Activated naive CD8-positive, alpha-beta T cell treated with anti-CD3 and anti-CD28 coated beads, Interleukin-2, amount 10 ng/mL, durations not matched to agents 7 days and 5 days (primary cell): ENCODE results near the gene B3GNT2. TPM values are rescaled to one million over a fixed set of nuclear protein-coding genes. Genes with fewer than 3 reads are reported as not detected.
A peak's percentile ranks its signal among the peaks of the same experiment; 100 is the strongest.

Source experiments
- ATAC-seq: fragments of 150-1000 bp; cut with Tn5 transposase; one replicate; pipeline ENCODE4 v1.10.0; 2021; ENCODE audit warnings: low read depth, moderate library complexity
- POLR2A ChIA-PET: fragments of 350-600 bp; sonication (Branson Sonifier 250); formaldehyde crosslinking; loops from one replicate; lab custom pipeline; 2021; ENCODE audit warnings: antibody characterized with exemption; lab: Charles Lee
- DNase-seq: peaks from one replicate; pipeline ENCODE4 v3.0.0; 2021
- H3K27ac Mint-ChIP-seq: one replicate; pipeline ENCODE4 v1.8.0; 2022; ENCODE audit warnings: mild to moderate bottlenecking, mixed read lengths
- H3K27me3 Mint-ChIP-seq: one replicate; pipeline ENCODE4 v1.8.0; 2022; ENCODE audit warnings: mild to moderate bottlenecking, moderate library complexity, mixed read lengths
- H3K36me3 Mint-ChIP-seq: one replicate; pipeline ENCODE4 v1.8.0; 2021; ENCODE audit warnings: mild to moderate bottlenecking, mixed read lengths
- H3K4me1 Mint-ChIP-seq: one replicate; pipeline ENCODE4 v1.8.0; 2021; ENCODE audit warnings: mixed read lengths
- H3K4me3 Mint-ChIP-seq: one replicate; pipeline ENCODE4 v1.8.0; 2022; ENCODE audit warnings: mild to moderate bottlenecking, moderate library complexity, mixed read lengths
- H3K9me3 Mint-ChIP-seq: one replicate; pipeline ENCODE4 v1.8.0; 2021; ENCODE audit warnings: mixed read lengths
- total RNA-seq, 2 experiments: library from RNA; stranded (reverse); gene quantifications; one replicate each; pipeline ENCODE4 v1.2.3, GENCODE V29; 2021

The B3GNT2 gene
- total RNA-seq, 2 experiments from 2014 or later, result 45.5 to 46.0 TPM

DNA sequence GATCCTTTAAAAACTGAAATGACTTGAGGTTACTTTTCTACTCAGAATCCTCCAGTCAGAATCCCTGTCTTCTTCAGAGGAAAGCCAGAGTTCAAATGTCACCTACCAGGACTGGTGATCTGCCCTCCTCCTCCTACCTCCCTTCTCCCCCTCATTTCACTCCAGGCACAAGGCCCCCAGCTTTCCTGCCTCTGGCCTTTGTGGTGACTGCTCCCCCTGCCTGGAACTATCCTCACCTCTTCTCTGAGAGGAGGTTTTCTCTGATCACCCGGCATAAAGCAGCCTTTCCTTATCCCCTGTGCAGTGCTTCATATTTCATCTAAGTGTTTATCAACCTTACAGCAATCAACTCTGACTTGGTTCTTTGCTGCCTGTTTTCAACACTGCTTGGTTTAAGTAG lies 6.8 kb downstream of the B3GNT2 start:
- ATAC-seq (no peak), DNase-seq (no peak)
- Mint-ChIP-seq H3K4me3 (peak overlapping the region; percentile 87), H3K4me1 (peaks cover 74% of the 10 kb centered on the region), H3K36me3 (peaks cover 29% of the 10 kb centered on the region), H3K27me3 (no peaks in the 10 kb centered on the region), H3K27ac (peak overlapping the region; percentile 95), H3K9me3 (no peaks in the 10 kb centered on the region)
- POLR2A ChIA-PET, result no interaction called here

DNA sequence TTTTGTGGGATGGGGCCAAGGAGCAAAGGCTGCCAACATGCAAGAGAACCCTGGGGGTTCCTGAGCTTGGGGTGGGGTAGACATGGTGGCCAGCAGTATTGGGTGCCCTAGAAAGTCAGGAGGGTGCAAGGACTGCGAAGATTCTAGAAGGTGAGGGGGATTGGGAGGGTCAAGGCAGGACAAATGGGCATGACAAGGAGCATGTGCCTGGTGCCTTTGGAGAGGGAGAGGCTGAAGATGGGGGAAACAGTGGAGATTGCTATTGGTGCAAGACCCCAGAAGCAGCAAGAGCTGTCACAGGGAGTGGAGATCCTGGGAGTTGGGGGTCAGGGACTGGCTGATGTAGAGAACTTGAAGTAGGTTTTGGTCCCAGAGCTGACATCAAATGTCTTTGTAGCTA lies 7.5 kb downstream of the B3GNT2 start:
- Mint-ChIP-seq H3K9me3 (no peaks in the 10 kb centered on the region), H3K27ac (peak overlapping the region; percentile 95), H3K4me1 (peaks cover 78% of the 10 kb centered on the region), H3K4me3 (peak overlapping the region; percentile 87), H3K36me3 (peaks cover 30% of the 10 kb centered on the region), H3K27me3 (no peaks in the 10 kb centered on the region)
- POLR2A ChIA-PET, result no interaction called here
- ATAC-seq, result no peak
- no peak for DNase-seq

DNA sequence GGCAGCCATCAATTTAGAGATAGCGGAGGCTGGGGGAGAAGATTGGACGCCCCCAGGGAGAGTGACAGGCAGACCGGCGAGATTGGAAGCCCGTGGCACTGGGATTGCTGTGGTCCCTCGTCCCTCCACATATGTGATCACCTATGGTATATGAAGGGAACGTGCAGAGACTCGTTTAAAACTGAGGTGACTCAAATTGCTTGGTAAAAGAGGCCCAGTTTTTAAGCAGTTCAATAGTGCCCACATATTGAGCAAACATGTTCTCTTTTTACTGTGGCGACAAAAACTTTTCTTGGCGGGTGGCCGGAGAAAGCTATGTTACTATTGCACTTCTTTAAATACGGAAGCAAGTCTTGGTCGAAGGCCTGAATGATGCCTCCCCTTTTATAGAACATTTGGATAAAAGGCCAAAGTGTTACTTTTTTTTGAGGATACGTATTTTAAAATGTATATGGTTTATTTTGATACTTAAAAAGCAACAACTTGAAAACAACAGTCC lies 9.1 kb downstream of the B3GNT2 start:
- Mint-ChIP-seq H3K27ac (no peak overlapping the region), H3K4me1 (peaks cover 78% of the 10 kb centered on the region), H3K27me3 (no peaks in the 10 kb centered on the region), H3K9me3 (no peaks in the 10 kb centered on the region), H3K36me3 (peaks cover 40% of the 10 kb centered on the region), H3K4me3 (no peak overlapping the region)
- ATAC-seq, result no peak
- no peak for DNase-seq
- POLR2A ChIA-PET, result interaction anchor here (1.2 kb wide), 1 partner anchor 10 kb away, joined by 3 read pairs; no protein-coding TSS in a partner anchor

DNA sequence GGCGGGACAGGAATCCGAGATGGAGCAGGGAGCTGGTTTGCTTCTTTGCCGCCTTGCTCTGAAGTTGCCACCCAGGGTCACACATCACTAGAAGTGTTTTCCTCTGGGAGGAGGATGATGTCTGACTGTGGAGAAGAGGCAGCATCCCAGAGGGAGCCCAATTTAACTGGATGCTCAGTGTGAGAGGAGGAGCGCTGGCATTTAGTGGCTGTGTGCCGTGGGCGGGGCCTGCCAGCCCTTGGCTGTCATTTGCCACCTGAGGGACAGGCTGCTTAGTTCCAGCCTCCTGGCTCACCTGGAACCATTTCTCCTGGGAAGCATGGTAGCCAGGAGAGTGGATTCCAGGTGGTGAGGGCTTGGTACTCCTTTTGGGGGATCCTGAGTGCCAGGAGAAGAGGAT lies 9.6 kb downstream of the B3GNT2 start:
- H3K27ac Mint-ChIP-seq, result peak overlapping the region; percentile 62
- POLR2A ChIA-PET, result interaction anchor here (1.2 kb wide), 1 partner anchor 10 kb away, joined by 3 read pairs; no protein-coding TSS in a partner anchor

DNA sequence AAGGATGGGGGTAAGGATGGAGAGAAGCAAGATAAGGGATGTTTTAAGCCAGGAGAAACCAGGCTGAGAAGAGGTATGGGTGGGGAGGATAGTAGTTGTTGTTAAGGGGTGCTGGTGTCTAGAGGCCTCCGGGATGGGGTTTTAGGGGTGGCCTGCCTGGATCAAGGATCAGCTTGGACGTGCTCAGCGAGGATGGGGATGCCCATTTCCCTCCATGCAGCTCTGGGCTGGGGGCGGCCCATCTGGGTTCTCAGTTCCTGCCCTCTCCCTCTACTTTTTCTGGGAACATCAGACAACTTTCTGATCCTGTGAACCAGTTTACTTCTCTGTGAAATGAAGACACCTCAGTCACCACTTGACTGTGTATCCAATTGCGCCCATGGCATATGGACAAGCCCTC lies 10.1 kb downstream of the B3GNT2 start:
- DNase-seq (no peak), ATAC-seq (no peak)
- peaks cover 46% of the 10 kb centered on the region for H3K36me3 Mint-ChIP-seq
- POLR2A ChIA-PET, result no interaction called here
- H3K27me3 Mint-ChIP-seq, result no peaks in the 10 kb centered on the region
- H3K9me3 Mint-ChIP-seq, result no peaks in the 10 kb centered on the region
- H3K27ac Mint-ChIP-seq, result peak overlapping the region; percentile 62
- H3K4me3 Mint-ChIP-seq, result no peak overlapping the region
- H3K4me1 Mint-ChIP-seq, result peaks cover 73% of the 10 kb centered on the region

More for the DNA sequence above, 9.6 kb downstream of the B3GNT2 start:
- ATAC-seq (no peak), DNase-seq (no peak)
- no peaks in the 10 kb centered on the region for H3K27me3 Mint-ChIP-seq
- H3K9me3 Mint-ChIP-seq, result no peaks in the 10 kb centered on the region
- peaks cover 42% of the 10 kb centered on the region for H3K36me3 Mint-ChIP-seq
- H3K4me1 Mint-ChIP-seq, result peaks cover 75% of the 10 kb centered on the region
- H3K4me3 Mint-ChIP-seq, result no peak overlapping the region

DNA sequence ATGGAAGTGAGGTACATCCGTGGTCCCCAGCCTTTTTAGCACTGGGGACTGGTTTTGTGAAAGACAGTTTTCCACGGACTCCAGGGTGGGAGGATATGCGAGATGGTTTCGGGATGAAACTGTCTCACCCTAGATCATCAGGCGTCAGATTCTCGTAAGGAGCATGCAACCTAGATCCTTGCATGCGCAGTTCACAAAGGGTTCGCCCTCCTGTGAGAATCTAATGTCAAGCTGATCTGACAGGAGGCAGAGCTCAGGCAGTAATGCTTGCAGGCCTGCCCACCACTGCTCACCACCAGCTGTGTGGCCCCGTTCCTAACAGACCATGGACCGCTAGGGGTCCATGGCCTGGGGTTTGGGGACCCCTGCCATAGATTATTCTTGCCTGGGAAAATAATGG lies 11.6 kb downstream of the B3GNT2 start:
- H3K27ac Mint-ChIP-seq, result peak overlapping the region; percentile 77
- H3K36me3 Mint-ChIP-seq, result peaks cover 53% of the 10 kb centered on the region
- peaks cover 5% of the 10 kb centered on the region for H3K9me3 Mint-ChIP-seq
- POLR2A ChIA-PET, result no interaction called here
- DNase-seq, result no peak
- ATAC-seq, result no peak
- H3K4me3 Mint-ChIP-seq, result no peak overlapping the region
- H3K27me3 Mint-ChIP-seq, result no peaks in the 10 kb centered on the region
- H3K4me1 Mint-ChIP-seq, result peaks cover 67% of the 10 kb centered on the region

DNA sequence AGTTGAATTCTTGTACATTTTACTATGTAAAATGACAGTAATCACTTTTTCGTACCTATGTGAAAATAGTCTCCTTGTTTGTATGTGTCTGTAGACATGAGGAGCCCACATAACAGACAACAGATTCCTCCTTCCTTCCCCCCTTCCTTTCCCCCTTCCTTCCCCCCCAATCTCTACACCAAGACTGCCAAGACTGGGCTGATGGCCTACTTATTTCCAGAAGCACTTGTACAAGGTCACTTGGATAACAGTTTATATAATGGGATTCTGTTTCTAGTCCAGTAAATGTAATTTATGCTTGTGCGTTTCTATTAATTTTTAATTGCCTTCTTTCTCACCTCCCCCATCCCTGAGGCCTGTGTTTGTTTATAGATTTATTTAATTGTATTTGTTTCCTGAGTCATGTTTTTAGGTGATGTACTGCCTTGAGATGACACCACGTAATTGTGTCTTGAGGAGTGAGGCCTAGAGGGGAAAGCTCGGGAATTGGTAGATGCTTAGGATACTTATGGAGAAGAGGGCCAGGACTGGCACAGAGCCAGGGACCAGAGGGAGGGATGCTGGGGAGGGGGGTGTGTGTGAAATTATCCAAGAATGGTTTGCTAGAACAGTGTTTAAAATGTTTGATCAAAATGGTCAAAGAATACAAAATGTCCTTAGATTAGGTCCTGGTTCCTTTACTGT lies 12.3 kb downstream of the B3GNT2 start:
- Mint-ChIP-seq H3K27me3 (no peaks in the 10 kb centered on the region), H3K4me1 (peaks cover 65% of the 10 kb centered on the region), H3K36me3 (peaks cover 51% of the 10 kb centered on the region), H3K4me3 (peak overlapping the region; percentile 57), H3K9me3 (peaks cover 5% of the 10 kb centered on the region), H3K27ac (peak overlapping the region; percentile 81)
- DNase-seq (no peak), ATAC-seq (no peak)
- POLR2A ChIA-PET, result interaction anchor here (1.1 to 1.3 kb wide), 3 partner anchors 12 to 96 kb away, joined by 4 to 5 read pairs (median 4); partner anchors contain the start of gene B3GNT2

DNA sequence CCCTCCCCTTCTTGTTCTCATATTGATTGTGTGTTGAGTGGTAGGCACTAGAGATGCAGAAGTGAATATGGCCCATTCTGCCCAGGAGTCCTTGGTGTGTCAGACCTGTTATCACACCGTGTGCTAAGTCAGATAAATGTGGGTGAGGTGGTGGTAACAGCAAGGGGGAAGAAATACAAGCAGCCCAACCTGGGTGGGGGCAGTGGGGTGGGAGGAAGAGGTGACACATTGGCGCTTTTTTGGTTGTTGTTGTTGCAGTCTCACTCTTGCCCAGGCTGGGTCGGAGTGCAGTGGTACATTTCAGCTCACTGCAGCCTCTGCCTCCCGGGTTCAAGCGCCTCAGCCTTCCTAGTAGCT lies 12.8 kb downstream of the B3GNT2 start:
- Mint-ChIP-seq H3K36me3 (peaks cover 48% of the 10 kb centered on the region), H3K9me3 (peaks cover 5% of the 10 kb centered on the region), H3K4me3 (peak overlapping the region; percentile 57), H3K27ac (peak overlapping the region; percentile 81), H3K4me1 (peaks cover 64% of the 10 kb centered on the region), H3K27me3 (no peaks in the 10 kb centered on the region)
- peak; percentile 40 for ATAC-seq
- DNase-seq, result no peak
- POLR2A ChIA-PET, result interaction anchor here (0.6 to 1.3 kb wide), 5 partner anchors 8 to 1066 kb away, joined by 3 to 7 read pairs (median 4); partner anchors contain the start of gene B3GNT2

DNA sequence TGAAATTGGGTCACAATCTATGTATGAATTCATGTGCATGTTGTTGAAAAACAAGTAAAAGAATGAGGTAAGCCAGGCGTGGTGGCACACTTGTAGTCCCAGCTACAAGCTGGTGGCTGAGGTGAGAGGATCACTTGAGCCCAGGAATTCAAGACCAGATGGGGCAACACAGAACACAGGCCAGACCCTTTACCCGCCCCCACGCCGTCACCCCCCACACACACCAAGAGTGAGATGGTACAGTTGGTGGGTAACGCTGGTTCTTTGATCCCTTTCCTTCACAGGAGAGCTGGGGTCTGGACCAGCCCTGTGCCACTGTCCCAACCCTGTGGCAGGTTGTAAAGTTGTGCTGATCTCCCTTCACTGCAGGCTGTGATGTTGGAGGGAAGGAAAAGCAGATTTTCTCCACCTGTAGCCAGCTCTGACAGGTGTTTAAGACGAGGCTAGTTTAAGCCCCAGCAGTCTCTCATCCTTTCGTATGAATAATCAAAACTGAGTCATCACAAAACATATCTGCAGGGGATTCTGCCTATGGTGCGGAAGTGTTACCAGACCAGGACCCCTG lies 13.6 kb downstream of the B3GNT2 start:
- POLR2A ChIA-PET, result interaction anchor here (0.6 to 1.3 kb wide), 5 partner anchors 8 to 1066 kb away, joined by 3 to 7 read pairs (median 4); partner anchors contain the start of gene B3GNT2
- Mint-ChIP-seq H3K4me1 (peaks cover 69% of the 10 kb centered on the region), H3K27me3 (no peaks in the 10 kb centered on the region), H3K4me3 (peak overlapping the region; percentile 10), H3K9me3 (peaks cover 5% of the 10 kb centered on the region), H3K27ac (peak overlapping the region; percentile 81), H3K36me3 (peaks cover 54% of the 10 kb centered on the region)
- DNase-seq (no peak), ATAC-seq (no peak)

DNA sequence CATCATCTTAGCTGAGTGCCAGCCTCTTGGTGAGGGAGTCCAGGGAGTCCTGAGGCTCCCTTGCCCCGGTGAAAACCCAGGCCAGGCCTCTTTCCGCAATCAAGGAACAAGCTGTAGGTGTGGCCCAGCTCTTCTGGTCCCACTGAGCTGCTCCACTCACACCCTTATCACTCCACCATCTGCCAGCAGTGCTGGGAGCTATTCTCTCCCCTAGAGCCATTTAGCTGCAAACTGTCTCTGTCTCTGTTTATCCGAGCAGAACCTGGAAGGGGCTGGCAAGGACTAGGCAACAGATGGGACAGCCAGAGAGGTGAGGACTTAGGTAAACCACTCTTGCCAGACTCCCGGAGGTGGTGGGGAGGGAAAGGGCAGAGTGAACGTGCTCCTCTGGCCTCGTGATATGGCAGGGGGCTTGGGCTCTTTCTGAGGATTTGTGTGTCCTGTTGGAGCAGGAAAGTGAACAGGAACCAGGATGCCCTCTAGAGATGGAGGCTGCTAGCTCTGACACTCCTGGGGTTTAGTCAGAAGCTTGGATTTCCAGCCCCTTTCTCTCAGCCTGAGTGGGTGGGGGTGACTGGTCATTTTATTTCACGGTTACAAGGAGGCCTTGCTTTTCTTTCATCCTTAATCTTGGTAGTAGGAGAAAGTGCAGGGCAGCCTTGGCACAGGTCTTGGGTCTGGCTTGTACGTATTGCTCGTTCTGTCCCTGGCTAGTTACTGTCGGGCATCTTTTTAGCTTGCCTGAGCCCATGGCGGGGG lies 19.6 kb downstream of the B3GNT2 start:
- POLR2A ChIA-PET, result interaction anchor here (0.7 to 1.1 kb wide), 2 partner anchors 10 to 16 kb away, joined by 3 read pairs; no protein-coding TSS in a partner anchor
- Mint-ChIP-seq H3K27me3 (no peaks in the 10 kb centered on the region), H3K4me1 (peaks cover 62% of the 10 kb centered on the region), H3K9me3 (peaks cover 5% of the 10 kb centered on the region), H3K4me3 (no peak overlapping the region), H3K27ac (no peak overlapping the region), H3K36me3 (peaks cover 46% of the 10 kb centered on the region)
- ATAC-seq (no peak), DNase-seq (no peak)

DNA sequence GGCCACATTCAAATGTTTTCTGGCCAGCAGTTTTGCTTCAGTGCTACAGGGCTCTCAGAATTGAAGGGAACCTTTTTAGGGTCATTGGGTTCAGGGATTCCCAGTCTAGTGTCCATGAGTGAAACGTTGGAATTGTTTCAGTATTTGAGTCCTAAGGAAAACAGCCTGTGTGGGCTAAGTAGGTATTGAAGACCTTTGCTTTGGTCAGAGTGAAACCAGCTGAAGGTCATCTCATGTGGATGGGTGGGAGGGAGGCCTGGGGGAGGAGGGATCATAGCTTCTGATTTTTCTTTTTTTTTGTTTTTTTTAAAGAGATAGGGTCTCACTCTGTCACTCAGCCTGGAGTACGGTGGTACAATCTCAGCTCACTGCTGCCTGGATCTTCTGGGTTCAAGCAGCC lies 20.2 kb downstream of the B3GNT2 start:
- no peak overlapping the region for H3K4me3 Mint-ChIP-seq
- peaks cover 5% of the 10 kb centered on the region for H3K9me3 Mint-ChIP-seq
- H3K27ac Mint-ChIP-seq, result peak overlapping the region; percentile 57
- H3K4me1 Mint-ChIP-seq, result peaks cover 65% of the 10 kb centered on the region
- no peak for ATAC-seq
- no peaks in the 10 kb centered on the region for H3K27me3 Mint-ChIP-seq
- POLR2A ChIA-PET, result no interaction called here
- DNase-seq, result no peak
- peaks cover 48% of the 10 kb centered on the region for H3K36me3 Mint-ChIP-seq

DNA sequence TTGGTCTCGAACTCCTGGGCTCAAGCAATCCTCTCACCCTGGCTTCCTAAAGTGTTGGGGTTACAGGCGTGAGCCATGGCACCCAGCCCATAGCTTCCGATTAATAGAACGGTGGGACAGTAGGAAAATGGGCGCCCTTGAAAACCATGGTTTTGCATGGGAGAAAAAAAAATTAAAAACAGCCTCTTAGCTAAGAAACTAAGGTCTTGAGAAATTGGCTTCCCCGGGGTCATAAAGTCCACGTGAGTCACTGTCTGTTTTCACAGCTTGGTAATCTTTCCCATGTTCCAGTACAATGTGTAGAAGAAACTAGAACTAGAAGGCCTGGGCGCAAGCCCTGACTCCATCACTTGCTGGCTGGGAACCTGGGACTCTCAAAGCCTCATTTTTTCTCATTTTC lies 20.7 kb downstream of the B3GNT2 start:
- H3K9me3 Mint-ChIP-seq, result peaks cover 2% of the 10 kb centered on the region
- ATAC-seq (no peak), DNase-seq (no peak)
- H3K4me1 Mint-ChIP-seq, result peaks cover 67% of the 10 kb centered on the region
- no peaks in the 10 kb centered on the region for H3K27me3 Mint-ChIP-seq
- POLR2A ChIA-PET, result no interaction called here
- H3K36me3 Mint-ChIP-seq, result peaks cover 42% of the 10 kb centered on the region
- H3K27ac Mint-ChIP-seq, result peak overlapping the region; percentile 57
- no peak overlapping the region for H3K4me3 Mint-ChIP-seq

DNA sequence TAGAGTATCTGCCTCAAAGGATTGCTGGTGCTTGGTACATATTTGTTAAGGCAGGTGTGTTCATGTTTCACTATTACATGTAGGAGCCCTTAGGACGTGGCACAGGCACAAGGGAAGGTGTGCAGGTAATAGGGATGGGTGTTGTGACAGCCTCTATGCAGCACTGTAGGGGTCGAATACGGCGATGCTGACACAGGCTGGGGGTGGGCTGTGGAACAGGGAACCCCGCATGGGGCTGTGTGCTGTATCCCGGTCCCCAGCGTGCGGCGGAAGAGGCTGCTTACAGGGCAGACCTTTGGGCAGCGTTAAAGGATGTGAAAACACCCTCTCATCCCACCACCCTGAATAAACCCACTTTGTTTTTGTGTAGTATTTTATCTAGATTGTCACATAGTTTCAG lies 21.5 kb downstream of the B3GNT2 start:
- Mint-ChIP-seq H3K9me3 (no peaks in the 10 kb centered on the region), H3K4me3 (no peak overlapping the region), H3K4me1 (peaks cover 69% of the 10 kb centered on the region), H3K27me3 (no peaks in the 10 kb centered on the region), H3K27ac (peak overlapping the region; percentile 7), H3K36me3 (peaks cover 40% of the 10 kb centered on the region)
- POLR2A ChIA-PET, result interaction anchor here (1.1 to 1.6 kb wide), 2 partner anchors 10 to 17 kb away, joined by 4 to 5 read pairs; no protein-coding TSS in a partner anchor
- ATAC-seq, result no peak
- DNase-seq, result no peak
